GM19372 (cell line): ENCODE data around the gene FAM20A.

Experiments used
- ATAC-seq: cut with Tn5 transposase; IDR thresholded peaks from one replicate; pipeline ENCODE4 v1.9.1; 2021; ENCODE audit warnings: mild to moderate bottlenecking, low read depth, moderate library complexity; ENCODE audit not compliant: unreplicated experiment

The FAM20A gene

GRCh38 chr17:68570526-68570925 is 30.6 kb downstream of the FAM20A start:
- ATAC-seq: no peak

- no peak for ATAC-seq
Observed at GRCh38 chr17:68569346-68569745, 31.8 kb downstream of the FAM20A start.

DNA sequence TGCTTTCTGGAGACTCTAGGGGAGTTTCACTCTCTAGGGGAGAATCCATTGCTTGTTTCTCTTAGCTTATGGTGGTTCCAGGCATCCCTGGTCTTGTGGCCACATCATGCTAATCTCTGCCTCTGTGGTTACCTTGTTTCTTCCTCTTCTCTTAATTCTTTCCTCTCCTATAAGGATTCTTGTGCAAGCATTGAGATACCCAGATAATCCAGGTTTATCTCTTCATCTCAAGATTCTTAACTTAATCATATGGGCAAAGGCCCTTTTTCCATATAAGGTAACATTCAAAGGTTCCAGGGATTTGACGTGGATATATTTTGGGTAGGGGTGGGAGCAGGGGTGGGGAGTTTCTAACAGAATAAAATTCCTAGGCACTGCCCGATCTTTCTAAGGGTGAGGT is 32.6 kb downstream of the FAM20A start:
- no peak for ATAC-seq

GRCh38 chr17:68567581-68567980 is 33.6 kb downstream of the FAM20A start:
- no peak for ATAC-seq

- ATAC-seq: no peak
Observed at GRCh38 chr17:68567035-68567434, 34.1 kb downstream of the FAM20A start.

- no peak for ATAC-seq
Observed at GRCh38 chr17:68566442-68566738, 34.8 kb downstream of the FAM20A start.

DNA sequence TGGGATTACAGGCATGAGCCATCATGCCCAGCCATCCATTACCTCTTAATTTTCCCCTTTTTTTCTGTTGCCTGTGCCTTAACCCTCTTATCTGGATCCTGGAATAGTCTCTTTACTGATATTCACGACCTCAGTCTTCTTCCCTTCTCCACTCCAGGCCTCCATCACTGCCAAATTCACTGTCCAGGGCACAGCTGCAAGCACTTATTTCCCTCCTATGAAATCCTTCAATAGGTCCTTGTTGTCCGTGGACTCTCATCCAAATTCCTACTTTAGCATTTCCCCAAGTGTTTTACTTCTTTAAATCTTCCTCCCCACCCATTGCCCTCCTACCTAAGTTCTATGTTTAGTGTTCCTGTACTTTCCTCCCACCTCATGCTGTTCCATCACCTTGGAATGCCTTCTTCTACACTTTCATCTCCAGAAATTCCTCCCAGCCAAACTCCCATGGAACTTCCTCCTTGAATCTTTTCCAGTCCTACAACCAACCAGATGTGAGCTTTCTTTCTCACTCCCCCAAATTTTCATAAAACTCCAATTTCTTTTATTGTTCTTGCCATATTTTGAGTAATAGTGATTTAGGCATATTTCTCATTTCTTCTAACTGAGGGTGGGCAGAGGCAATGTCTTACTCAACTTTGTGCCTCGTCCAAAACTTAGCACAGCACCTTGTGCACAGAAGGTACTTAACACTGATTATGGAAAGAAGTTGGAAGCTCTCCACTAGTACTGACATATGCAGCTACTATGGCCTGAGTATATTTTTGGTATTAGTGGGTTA is 35.3 kb downstream of the FAM20A start:
- no peak for ATAC-seq

DNA sequence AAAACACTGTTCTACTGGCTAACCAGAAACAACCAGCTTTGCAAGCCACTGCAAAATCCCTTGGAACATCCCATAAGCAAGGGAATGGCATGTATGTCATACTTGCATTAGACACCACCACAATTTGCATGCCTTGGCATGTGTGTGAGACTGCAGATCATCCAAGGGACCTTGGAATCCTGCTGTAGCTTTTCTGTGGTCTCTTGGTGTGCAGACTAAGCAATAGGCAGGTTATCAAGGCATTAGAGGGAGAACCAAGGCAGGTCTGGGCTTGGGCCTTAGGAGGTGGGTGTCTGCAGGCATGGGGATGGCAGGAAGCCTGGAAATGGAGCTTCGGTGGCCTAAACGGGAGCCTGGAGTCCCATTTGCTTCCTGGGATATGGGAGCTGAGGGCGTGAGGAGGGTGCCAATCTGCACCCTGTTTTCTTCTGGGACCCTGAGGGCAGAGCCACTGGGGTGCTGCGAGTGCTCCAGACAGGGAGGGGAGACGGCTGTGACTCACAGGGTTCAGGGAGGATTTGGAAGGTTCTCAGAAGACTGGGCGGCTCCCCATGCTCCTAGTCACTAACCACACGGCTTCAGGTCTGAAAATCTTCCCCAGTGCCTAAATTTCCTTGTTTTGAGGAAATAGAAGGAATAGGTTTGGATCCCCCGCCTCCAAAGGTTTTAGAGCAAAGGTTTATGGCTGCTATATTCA is 36.6 kb downstream of the FAM20A start:
- ATAC-seq: no peak

GRCh38 chr17:68562736-68563135 is 38.4 kb downstream of the FAM20A start:
- no peak for ATAC-seq

DNA sequence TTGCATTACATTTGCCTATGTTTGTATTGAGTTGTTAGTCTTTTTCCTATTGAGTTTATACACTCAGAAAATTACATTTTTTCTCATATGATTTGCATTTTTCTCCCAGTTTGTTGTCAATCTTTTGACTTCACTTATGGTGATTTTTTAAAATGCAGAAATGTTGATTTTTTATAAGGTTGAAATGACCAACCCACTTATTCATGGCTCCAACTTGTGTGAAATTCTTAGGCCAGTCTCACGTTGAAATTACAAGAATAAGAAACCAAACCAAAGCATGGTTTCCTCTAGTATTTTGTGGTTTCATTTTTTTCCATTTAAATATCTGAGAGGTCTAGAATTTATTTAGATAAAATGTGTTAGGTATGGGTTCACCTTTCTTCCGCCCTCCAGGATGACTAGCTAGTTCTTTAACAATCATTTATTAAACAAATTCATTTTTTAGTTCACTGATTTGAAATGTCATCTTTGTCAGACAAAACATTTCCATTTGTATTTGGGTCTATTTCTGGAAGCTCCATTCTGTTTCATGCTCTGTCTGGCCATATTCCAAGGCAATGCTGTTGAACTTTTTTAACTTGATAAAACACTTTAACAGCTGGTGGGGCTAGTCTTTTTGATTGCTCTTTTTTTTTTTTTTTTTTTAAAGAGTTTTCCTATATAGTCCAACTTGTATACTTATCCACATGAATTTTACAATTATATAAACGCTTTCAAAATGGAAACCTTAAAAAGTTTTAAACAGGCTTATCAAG is 40.0 kb downstream of the FAM20A start:
- no peak for ATAC-seq

- ATAC-seq: no peak
Observed at GRCh38 chr17:68559316-68559715, 41.9 kb downstream of the FAM20A start.

GRCh38 chr17:68556551-68556950 is 44.6 kb downstream of the FAM20A start:
- ATAC-seq: no peak

DNA sequence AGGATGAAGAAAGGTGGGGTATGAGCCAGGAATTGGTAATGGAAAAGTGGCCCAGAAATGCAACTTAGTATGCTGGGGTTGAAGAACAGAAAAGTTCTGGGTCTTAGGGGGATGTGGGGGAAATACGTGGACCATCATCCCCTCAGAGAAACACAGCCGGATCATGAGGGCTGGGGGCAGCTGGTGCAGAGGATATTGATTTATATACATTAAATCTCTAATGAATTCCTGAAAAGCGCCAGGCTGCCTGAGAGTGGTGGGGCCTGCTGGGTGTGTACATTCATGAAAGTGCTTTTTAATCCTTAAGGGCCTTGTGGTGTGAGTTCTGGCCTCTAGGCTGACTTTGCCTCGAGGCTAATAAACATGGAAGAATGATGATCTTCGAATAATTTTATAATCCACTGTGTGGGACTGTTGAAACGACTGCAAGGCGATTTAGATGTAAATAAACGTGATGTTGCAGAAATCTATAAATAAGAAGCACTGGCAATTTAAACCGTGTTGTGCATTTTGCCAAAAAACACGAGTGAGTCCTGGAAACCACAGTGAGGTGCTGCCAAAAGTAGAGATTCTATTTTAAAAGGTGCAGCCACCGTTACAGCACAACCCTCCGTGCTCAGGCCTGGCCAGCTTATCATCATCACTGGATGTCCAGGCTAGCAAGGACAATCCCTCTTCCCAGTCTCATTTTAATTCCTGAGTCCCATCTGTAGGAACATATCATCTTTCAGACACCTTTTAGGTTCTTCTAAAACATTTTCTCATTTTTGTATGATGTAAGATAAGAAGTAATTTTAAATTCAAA is 56.9 kb downstream of the FAM20A start:
- ATAC-seq: no peak

GRCh38 chr17:68542698-68543463 is 58.3 kb downstream of the FAM20A start:
- ATAC-seq: no peak

GRCh38 chr17:68541816-68542215 is 59.4 kb downstream of the FAM20A start:
- ATAC-seq: no peak

- ATAC-seq: no peak
Observed at GRCh38 chr17:68540981-68541380, 60.2 kb downstream of the FAM20A start.

- no peak for ATAC-seq
Observed at GRCh38 chr17:68539548-68540467, 61.4 kb downstream of the FAM20A start.

GRCh38 chr17:68535922-68536321 is 65.2 kb downstream of the FAM20A start:
- no peak for ATAC-seq

- ATAC-seq: no peak
Observed at GRCh38 chr17:68534695-68535088, 66.5 kb downstream of the FAM20A start.
